ENCODE results near the gene CCDC158.

Gene CCDC158

GRCh38 chr4:76275486-76276124 is 145.3 kb downstream of the CCDC158 start:
- TF ChIP-seq EZH2 (IDR thresholded peaks at IDR 0.05; ENCODE audit: borderline replicate concordance, low read length) (no peak), CTCF (IDR thresholded peaks at IDR 0.05; ENCODE audit: low read length) (no peak)
- Histone ChIP-seq H3K4me2 (ENCODE audit: low read length) (no peak overlapping the region), H3F3A (ENCODE audit: insufficient read depth, low read length) (no peaks in the 10 kb centered on the region), H3K9me3 (ENCODE audit: low read length) (no peaks in the 10 kb centered on the region), H3K4me1 (ENCODE audit: insufficient read depth, low read length, severe bottlenecking) (no peaks in the 10 kb centered on the region), H3K9ac (ENCODE audit: low read length) (no peak overlapping the region), H3K4me3 (ENCODE audit: low read depth, low read length, poor library complexity, severe bottlenecking) (no peak overlapping the region), H2AFZ (ENCODE audit: low read length) (no peak overlapping the region), H3K36me3 (ENCODE audit: insufficient read depth, low read length) (no peaks in the 10 kb centered on the region), H4K20me1 (ENCODE audit: insufficient read depth, low read length) (no peaks in the 10 kb centered on the region), H3K27me3 (ENCODE audit: insufficient read depth, low read length) (no peaks in the 10 kb centered on the region; the same call in 1 of the 2 replicates), H3K79me2 (ENCODE audit: insufficient read depth, low read length) (no peaks in the 10 kb centered on the region), H3K27ac (ENCODE audit: low read depth, low read length, poor library complexity, severe bottlenecking) (no peak overlapping the region), H3K9me2 (ENCODE audit: low read depth, low read length) (no peaks in the 10 kb centered on the region)

- Histone ChIP-seq H3K4me1 (ENCODE audit: insufficient read depth, low read length, severe bottlenecking) (no peaks in the 10 kb centered on the region), H3K9me2 (ENCODE audit: low read depth, low read length) (no peaks in the 10 kb centered on the region), H2AFZ (ENCODE audit: low read length) (no peak overlapping the region), H3F3A (ENCODE audit: insufficient read depth, low read length) (no peaks in the 10 kb centered on the region), H3K9me3 (ENCODE audit: low read length) (no peaks in the 10 kb centered on the region), H3K27me3 (ENCODE audit: insufficient read depth, low read length) (no peaks in the 10 kb centered on the region; the same call in 1 of the 2 replicates), H3K79me2 (ENCODE audit: insufficient read depth, low read length) (no peaks in the 10 kb centered on the region), H3K4me3 (ENCODE audit: low read depth, low read length, poor library complexity, severe bottlenecking) (no peak overlapping the region), H3K9ac (ENCODE audit: low read length) (no peak overlapping the region), H4K20me1 (ENCODE audit: insufficient read depth, low read length) (no peaks in the 10 kb centered on the region), H3K27ac (ENCODE audit: low read depth, low read length, poor library complexity, severe bottlenecking) (no peak overlapping the region), H3K36me3 (ENCODE audit: insufficient read depth, low read length) (no peaks in the 10 kb centered on the region), H3K4me2 (ENCODE audit: low read length) (no peak overlapping the region)
- TF ChIP-seq CTCF (IDR thresholded peaks at IDR 0.05; ENCODE audit: low read length) (no peak), EZH2 (IDR thresholded peaks at IDR 0.05; ENCODE audit: borderline replicate concordance, low read length) (no peak)
Measured at GRCh38 chr4:76272999-76273398, 147.9 kb downstream of the CCDC158 start.

- no peaks in the 10 kb centered on the region for H3F3A ChIP-seq (ENCODE audit: insufficient read depth, low read length)
- no peaks in the 10 kb centered on the region for H4K20me1 ChIP-seq (ENCODE audit: insufficient read depth, low read length)
- H3K9me3 ChIP-seq (ENCODE audit: low read length) = no peaks in the 10 kb centered on the region
- no peak overlapping the region for H3K27ac ChIP-seq (ENCODE audit: low read depth, low read length, poor library complexity, severe bottlenecking)
- H3K36me3 ChIP-seq (ENCODE audit: insufficient read depth, low read length) = no peaks in the 10 kb centered on the region
- H3K79me2 ChIP-seq (ENCODE audit: insufficient read depth, low read length) = no peaks in the 10 kb centered on the region
- no peaks in the 10 kb centered on the region for H3K4me1 ChIP-seq (ENCODE audit: insufficient read depth, low read length, severe bottlenecking)
- no peak overlapping the region for H2AFZ ChIP-seq (ENCODE audit: low read length)
- H3K27me3 ChIP-seq (ENCODE audit: insufficient read depth, low read length) = no peaks in the 10 kb centered on the region; the same call in 1 of the 2 replicates
- H3K9me2 ChIP-seq (ENCODE audit: low read depth, low read length) = no peaks in the 10 kb centered on the region
- H3K9ac ChIP-seq (ENCODE audit: low read length) = no peak overlapping the region
- H3K4me3 ChIP-seq (ENCODE audit: low read depth, low read length, poor library complexity, severe bottlenecking) = no peak overlapping the region
- no peak overlapping the region for H3K4me2 ChIP-seq (ENCODE audit: low read length)
- TF ChIP-seq EZH2 (IDR thresholded peaks at IDR 0.05; ENCODE audit: borderline replicate concordance, low read length) (no peak), CTCF (IDR thresholded peaks at IDR 0.05; ENCODE audit: low read length) (no peak)
Measured at GRCh38 chr4:76272582-76272981, 148.4 kb downstream of the CCDC158 start.
